ENCODE data around the gene OXSR1. TPM values are rescaled to one million over a fixed set of nuclear protein-coding genes. Genes with fewer than 3 reads are reported as not detected.

OXSR1 gene
- total RNA-seq, 1 donor from 2014 or later: 22.4 TPM

DNA sequence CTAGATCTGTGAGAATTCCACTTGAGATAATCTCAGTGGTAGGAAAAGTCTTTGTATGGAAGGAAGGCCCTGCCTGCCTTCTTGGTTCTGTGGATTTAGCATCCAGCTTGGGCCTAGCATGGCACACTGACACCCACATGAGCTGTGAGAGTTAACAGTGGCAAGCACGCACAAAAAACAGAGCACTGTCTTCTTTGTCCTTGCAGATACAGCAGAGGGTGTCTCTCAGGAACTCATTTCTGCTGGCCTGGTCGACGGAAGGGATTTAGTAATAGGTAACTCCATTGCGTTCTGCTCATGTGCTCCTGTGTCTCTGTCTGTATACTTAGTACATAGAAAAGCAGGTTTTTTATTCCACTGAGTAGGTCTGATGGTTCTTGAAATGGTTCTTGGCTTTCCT lies 85.9 kb downstream of the OXSR1 start:
- intact Hi-C loops (cut with micrococcal nuclease): no loop called here
- ATAC-seq: peak; percentile 16
- no peak for DNase-seq

DNA sequence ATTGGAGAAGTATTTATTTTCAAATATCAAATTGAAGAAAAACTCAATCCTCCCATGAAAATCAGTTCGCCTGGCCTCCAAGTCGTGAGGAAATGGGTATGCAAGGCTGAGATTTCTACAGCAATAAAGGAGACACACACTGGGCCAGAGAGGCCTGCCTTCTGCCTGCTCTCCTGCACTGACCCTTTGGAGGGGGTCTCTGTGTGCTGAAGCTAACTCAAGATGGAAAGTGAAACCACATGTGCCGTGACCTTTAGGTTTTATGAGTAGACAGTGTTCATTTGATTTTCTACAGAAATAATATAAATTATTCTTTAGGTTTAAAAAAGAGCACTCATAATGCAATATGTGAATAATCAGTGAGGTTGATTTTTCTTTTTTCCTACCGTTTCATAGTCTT lies 88.4 kb downstream of the OXSR1 start:
- intact Hi-C loops (cut with micrococcal nuclease): no loop called here
- DNase-seq: no peak
- ATAC-seq: no peak

DNA sequence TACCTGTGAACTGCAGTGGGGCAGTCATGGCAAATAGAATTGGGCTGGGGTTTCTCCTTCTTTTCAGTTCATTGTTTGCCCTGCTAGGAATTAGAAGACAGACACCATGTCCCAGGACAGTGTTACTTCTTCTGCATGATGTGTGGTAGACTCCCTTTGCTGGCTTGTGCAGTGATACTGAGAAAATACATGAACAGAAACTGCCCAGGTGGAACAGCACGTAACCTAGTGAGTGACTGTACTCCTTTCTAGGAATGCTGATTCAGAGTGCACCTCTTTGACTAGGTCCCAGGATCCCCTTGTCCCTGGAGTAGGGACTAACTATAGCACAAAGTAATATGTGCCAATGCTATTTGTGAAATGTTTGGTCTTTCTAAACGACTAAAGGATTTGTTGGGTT lies 89.5 kb downstream of the OXSR1 start:
- intact Hi-C loops (cut with micrococcal nuclease): no loop called here
- ATAC-seq (no peak), DNase-seq (no peak)

DNA sequence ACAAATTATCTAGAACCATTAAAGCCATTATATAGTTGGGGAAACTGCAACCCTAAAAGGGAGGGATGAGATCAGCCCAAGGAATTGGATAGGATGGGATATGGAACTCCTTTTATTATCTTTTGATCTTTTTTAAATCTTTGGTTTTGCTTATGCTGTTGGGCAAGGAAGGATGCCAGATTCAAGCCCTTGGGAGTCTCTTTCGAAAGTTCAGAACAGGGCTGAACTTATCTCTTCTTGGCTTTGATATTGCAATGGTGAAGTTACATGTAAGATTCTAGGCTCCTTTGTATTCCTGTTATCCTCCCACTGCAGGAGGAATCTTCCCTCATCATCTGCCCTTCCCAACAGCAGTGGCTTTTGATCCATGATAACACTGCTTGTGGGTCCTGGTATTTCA lies 90.3 kb downstream of the OXSR1 start:
- intact Hi-C loops (cut with micrococcal nuclease): no loop called here

DNA sequence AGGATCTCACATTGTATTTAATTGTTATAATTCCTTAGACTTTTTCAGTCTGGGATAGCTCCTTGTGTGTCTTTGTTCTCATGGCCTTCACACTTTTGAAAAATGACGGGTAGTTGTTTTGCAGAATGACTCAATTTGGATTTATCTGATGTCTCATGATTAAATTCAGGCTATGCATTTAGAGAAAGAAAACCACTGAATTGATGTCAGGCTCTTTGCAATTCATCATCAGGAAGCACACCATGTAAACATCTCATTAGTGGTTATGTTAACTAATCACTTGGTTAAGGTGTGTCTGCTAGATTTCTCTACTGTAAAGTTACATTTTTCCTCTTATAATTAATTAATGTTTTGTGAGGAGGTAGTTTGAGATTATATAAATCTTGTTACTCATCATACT lies 92.2 kb downstream of the OXSR1 start:
- ATAC-seq (no peak), DNase-seq (no peak)
- intact Hi-C loops (cut with micrococcal nuclease): no loop called here

More for the DNA sequence above, 90.3 kb downstream of the OXSR1 start:
- ATAC-seq: no peak
- DNase-seq: no peak

DNA sequence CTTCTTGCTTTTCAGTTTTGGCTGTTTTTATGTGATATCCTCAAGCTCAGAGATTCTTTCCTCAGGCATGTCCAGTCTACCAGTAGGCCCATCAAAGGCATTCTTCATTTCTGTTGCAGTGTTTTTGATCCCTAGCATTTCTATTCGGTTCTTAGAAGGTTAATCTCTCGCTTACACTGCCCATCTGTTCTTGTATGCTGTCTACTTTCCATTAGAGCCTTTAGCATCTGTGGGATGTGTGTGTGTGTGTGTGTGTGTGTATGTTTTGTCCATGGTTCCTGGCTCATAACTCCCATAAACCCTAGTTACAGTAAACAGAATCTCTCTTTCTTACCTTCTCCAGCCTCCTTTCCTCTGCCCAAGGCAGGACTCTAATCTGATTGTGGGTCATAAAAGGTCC lies 95.1 kb downstream of the OXSR1 start:
- ATAC-seq (no peak), DNase-seq (no peak)
- intact Hi-C loops (cut with micrococcal nuclease): no loop called here

DNA sequence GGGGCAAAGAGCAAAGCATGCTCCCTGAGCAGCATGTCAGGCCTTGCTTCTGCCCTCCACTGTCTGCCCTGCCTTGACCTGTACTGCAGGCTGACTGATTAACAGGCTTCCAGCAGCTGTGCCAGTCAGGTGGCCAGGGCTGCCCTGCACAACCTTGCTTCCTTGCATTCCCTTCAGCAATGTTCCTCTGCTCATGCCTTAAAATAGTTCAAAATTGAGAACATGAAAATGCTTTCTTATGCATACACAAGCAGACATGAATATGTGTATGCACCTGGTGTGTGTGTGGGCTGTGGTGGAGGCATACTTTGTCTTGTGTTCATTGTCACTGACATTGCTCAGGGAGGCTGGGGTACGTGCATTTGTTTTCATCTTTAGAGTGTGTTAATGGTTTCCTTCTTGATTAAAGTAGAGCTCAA lies 99.0 kb downstream of the OXSR1 start:
- intact Hi-C loops (cut with micrococcal nuclease): no loop called here
- ATAC-seq (peak; percentile 95), DNase-seq (peak; percentile 53)

DNA sequence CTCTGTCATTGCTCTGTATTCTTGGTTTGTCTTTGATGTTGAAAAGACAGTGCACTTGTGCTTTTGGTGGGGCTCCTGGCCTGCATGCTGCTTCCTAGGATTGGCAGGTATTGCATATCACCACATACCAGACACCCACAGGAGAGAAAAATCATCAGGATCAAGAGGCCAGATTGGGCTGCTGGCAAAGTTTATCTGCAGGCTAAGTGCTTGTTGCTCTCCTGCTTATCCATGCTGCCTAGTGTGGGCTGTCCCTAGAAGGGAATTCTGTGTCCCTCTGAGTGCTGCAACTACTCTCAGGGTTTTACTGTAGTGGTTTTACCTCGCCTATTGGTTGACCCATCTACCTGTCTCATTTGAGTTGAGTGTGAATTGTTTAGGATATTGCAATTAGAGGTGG lies 99.4 kb downstream of the OXSR1 start:
- ATAC-seq: peak; percentile 78
- no peak for DNase-seq
- intact Hi-C loops (cut with micrococcal nuclease): no loop called here

DNA sequence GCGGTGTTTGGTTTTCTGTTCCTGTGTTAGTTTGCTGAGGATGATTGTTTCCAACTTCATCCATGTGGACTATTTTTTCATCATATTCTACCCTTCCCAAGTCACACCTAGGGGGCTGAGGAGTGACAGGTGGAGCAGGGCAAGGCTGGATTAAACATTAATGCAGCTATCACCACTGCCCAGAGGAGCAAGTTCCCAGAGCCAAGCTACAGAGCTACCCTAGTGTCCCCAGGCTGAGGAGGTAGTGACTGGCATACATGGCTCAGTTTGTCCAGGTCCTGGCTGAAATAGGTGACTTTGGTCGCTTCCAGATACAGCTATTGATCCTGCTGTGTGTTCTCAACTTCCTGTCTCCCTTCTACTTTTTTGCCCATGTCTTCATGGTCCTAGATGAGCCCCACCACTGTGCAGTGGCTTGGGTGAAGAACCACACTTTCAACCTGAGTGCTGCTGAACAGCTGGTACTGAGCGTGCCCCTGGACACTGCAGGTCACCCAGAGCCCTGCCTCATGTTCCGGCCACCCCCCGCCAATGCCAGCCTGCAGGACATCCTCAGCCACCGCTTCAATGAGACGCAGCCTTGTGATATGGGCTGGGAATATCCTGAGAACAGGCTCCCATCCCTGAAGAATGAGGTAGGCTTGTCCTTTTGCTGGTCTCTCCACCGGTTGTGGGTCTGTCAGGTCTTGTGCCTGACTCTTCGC lies 100.4 kb downstream of the OXSR1 start, which contains the start of gene SLC22A13:
SLC22A13 (plus strand) TSS at position 209 of the 704 bp plus-strand sequence; CDS start at position 258, 49 bp downstream.
- DNase-seq (no peak), ATAC-seq (no peak)
- intact Hi-C loops (cut with micrococcal nuclease): no loop called here

DNA sequence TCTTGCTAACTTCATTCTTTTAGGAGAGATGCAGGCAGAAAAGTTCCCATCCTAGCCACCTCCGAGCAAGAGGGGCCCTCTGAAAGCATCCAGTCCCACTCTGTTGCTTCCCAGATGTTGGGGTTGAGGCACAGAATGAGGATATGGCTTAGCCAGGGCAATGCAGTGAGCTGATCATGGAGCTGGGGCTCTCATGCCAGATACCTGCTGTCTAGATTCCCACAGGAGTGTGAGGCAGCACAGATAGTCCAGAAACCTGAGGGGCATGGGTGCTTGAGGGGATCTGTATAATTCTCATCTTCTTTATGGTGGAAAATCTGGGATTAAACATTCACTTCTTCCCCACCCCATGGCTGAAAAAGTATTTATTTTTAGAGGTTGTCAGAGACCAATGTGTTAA lies 101.5 kb downstream of the OXSR1 start:
- intact Hi-C loops (cut with micrococcal nuclease): no loop called here
- DNase-seq (no peak), ATAC-seq (no peak)

DNA sequence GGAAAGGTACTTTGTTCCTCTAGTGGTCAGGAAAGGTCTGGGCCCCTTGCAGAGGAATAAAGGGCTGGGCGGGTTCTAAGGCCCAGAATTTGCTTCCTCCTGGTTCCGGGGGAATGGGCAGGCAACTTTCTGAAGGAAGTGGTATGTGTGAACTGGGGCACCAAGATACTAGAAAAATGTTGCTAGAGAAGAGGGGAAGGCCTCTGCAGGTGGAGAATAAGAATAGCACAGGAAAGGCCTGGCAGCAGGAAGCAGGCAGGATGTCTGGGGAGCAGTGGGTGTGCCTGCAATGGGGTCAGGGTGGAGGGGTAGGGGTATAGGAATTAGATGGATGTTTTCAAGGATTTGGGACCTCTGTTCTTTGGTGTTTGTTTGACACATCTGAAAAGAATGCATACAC lies 102.3 kb downstream of the OXSR1 start:
- ATAC-seq (no peak), DNase-seq (no peak)
- intact Hi-C loops (cut with micrococcal nuclease): no loop called here

DNA sequence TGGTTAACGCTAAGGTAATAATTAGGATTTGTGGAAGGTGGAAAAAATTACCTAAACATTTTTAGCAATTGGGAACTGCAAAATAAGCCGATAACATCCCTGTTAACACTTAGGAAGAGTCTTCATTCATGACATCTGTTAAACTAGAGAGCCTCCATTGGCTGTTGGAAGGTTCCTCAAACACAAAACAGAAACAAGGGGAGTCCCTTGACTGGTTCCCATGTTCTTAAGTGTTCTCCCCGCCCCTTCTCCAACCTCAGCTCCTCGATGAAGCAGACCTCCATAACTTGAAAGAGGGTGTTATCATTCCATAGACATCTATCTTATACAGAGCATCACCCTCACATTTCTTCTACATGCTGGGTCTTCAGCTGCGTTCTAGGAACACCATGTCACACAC lies 102.8 kb downstream of the OXSR1 start:
- DNase-seq (no peak), ATAC-seq (no peak)
- intact Hi-C loops (cut with micrococcal nuclease): no loop called here

DNA sequence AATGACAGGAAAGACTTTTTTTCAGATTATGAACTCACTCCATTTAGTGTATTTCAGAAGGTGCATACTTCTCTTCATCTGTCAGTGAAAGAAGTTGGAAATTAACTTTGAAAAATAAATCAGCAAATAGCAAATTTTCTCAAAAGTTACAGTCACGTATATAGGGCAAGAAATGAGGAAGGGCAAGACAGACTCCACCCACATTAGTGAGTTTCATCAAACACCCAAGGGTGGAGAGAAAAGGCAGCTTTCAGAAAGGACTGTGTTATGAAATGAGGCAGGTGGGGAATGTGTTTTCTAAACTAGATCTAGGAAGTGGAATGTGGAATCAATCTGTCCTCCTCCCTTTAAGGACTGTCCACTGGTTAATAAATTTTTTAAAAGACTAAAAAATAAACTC lies 103.2 kb downstream of the OXSR1 start:
- DNase-seq: no peak
- intact Hi-C loops (cut with micrococcal nuclease): no loop called here
- ATAC-seq: no peak

DNA sequence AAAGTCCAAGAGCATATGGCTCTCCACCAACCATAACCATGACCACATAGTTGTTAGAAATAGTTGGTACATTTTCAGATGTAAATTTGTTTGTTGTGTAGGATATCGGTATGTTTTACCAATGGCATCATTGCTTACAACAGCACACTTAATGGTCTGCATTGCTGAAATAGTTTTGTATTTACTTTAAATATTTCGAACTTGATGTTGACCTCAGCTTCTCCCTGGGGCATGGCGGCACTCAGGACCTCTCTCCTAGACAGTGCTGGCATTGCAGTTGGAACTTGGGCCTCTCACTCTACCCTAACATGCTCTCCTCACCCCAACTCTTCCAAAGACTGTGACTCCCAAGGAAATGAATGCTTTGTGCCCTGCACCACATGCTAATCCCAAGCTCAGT lies 105.3 kb downstream of the OXSR1 start:
- no peak for DNase-seq
- intact Hi-C loops (cut with micrococcal nuclease): no loop called here
- no peak for ATAC-seq

DNA sequence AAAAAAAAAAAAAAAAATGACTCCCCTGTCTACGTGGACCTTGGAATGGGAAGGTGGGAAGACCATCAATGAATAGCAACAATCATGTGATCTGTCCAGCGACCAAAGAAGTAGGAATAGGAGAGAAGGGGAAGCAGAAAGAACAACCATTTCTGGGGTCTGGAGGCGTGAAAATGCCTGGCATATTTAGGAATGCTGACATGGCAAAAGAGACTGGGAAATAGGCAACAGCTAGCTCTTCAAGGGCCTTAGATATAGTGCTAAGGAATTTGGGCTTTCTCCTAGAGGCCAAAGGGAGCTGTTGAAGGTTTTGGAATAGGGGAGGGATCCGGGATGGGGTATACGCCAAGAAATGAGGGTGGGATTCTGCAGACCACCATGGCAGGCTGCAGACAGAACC lies 106.2 kb downstream of the OXSR1 start:
- intact Hi-C loops (cut with micrococcal nuclease): no loop called here
- DNase-seq (no peak), ATAC-seq (no peak)

DNA sequence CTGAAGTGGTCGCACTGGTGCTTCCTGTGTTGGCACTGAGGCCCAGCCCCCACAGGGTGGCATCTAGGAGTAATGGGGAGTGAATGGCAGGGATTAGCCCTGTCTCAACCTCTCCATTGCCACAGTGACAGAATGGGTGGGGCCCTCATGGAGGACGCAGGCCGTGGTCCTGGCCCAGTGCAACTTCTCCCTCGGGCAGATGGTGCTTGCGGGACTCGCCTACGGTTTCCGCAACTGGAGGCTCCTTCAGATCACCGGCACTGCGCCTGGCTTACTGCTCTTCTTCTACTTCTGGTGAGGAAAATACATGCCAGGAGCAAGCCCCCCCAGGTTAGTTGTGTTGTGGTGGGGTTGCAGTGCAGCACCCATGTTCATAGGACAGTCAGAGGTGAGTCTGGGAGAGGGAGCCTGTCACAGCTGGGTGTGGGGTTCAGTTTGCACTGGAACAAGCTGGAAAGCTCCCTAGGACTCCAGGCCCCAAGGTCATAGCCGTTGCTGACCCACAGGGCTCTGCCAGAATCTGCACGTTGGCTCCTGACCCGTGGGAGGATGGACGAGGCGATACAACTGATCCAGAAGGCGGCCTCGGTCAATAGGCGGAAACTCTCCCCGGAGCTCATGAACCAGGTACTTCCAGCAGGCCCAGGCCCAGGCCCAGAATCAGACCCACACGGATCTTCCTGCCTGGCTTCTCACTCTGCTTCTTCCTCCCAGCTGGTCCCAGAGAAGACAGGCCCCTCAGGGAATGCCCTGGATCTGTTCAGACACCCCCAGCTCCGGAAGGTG lies 109.7 kb downstream of the OXSR1 start:
- DNase-seq (no peak), ATAC-seq (no peak)
- intact Hi-C loops (cut with micrococcal nuclease): no loop called here

DNA sequence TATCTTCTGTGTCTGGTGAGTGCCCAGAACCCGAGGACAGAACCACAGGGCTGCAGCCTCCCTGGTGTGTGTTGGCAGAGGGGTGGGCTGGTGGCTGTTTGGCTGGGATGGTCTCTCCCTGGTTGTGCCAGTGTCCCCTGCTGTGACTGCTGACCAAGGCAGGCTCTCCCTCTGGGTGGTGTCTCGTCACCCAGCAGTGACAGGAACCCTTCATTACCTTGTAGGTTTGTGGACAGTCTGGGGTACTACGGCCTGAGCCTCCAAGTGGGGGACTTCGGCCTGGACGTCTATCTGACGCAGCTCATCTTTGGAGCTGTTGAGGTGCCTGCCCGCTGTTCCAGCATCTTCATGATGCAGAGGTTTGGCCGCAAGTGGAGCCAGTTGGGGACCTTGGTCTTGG lies 110.3 kb downstream of the OXSR1 start:
- no peak for ATAC-seq
- intact Hi-C loops (cut with micrococcal nuclease): no loop called here

DNA sequence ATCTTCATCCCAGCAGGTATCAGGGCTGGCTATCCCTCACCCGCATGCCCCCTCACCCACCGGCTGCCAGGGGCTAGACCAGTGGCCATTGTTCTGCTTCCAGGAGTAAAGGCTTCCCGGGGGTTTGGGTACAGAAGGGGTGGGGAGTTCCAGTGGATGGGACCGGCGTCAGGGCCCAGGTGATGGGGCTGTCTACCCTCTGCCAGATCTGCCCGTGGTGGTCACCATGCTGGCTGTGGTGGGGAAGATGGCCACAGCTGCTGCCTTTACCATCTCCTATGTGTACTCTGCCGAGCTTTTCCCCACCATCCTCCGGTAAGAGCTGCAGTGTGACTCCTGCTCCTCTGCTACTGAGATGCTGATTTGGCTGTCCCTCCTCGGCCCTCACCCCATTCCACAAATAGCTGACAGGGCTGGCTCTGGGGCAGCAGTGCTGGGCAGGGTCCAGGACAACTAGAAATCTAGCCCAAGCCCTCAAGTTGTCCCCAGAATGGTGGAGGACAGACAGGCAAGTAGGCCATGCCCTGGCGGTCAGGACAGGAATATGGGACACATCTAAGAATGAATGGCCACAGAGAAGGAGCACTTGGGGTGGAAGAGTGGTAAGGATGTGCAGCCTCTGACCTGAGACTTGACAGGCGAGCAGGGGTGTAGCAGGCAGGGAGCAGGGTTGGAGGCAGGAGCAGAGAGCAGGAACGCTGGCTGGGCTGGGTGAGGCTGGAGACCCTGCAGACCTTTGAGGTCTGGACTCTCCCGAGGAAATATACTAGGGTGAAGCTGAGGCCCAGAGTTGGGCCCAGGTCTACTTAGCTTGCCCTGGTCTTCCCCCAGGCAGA lies 111.0 kb downstream of the OXSR1 start:
- no peak for DNase-seq
- intact Hi-C loops (cut with micrococcal nuclease): no loop called here
- peak; percentile 25 for ATAC-seq

More for the DNA sequence above, 110.3 kb downstream of the OXSR1 start:
- no peak for DNase-seq

DNA sequence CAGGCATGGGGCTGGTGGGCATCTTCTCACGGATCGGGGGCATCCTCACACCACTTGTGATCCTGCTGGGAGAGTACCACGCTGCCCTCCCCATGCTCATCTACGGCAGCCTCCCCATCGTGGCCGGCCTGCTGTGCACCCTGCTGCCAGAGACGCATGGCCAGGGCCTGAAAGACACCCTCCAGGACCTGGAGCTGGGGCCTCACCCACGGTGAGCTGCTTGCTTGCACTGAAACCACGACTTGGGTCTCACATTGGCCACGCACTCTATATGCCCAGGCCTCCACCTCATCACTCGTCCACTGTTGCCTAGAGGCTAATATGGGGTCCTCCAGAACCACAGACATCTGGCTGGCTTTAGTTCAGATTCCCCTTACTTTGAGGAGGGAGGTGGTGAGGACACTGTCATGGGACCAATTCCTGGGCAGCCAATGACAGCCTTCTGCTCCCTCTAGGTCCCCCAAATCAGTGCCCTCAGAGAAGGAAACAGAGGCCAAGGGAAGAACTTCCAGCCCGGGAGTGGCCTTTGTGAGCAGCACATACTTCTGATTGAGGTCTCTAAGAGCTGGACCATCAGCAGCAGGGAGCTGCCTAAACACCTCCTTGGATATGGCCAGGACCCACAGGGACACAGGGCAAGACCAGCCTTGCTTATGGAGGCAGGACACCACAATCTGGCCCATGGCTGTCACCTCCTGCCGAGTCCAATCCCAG lies 111.7 kb downstream of the OXSR1 start:
- intact Hi-C loops (cut with micrococcal nuclease): no loop called here
- no peak for DNase-seq
- no peak for ATAC-seq

Measured in left ventricle myocardium superior (tissue), 1 donor.